Panc1 (cell line): ENCODE data around the gene MAGI2. TPM values are rescaled to one million over a fixed set of nuclear protein-coding genes. Genes with fewer than 3 reads are reported as not detected.
"Not testable (repeated sequence)": the region's sequence is repeated elsewhere in the genome, so short reads cannot be mapped to it uniquely, and the experiment has no call there.

Experiments
- ATAC-seq: fragments of 200-7000 bp; cut with Tn5 transposase; 2 replicates; pipeline ENCODE4 v1.9.1; 2020; ENCODE audit warnings: mild to moderate bottlenecking, moderate library complexity
- BruUV-seq: library from RNA; stranded (reverse); fragments of 400-500 nt; replicated peaks from 2 replicates; lab custom pipeline; 2021; lab: Mats Ljungman, UMichigan
- CTCF ChIA-PET: fragments of 300-600 bp; sonication (Branson Sonifier 250); formaldehyde crosslinking; loops from one replicate; lab custom pipeline; 2022; ENCODE audit warnings: antibody characterized with exemption; lab: Charles Lee
- POLR2A ChIA-PET: fragments of 300-600 bp; sonication (Branson Sonifier 250); formaldehyde crosslinking; loops from one replicate; lab custom pipeline; 2022; ENCODE audit warnings: antibody characterized with exemption; lab: Charles Lee
- DNase-seq: peaks from one replicate; pipeline ENCODE4 v3.0.0-alpha.2; 2010; ENCODE audit warnings: low read depth, low spot score
- H3K27ac ChIP-seq: 2 replicates; pipeline ENCODE4 v1.5.1; 2011; ENCODE audit warnings: mild to moderate bottlenecking, low read length, inconsistent platforms
- H3K27me3 ChIP-seq: fragments of 200-500 bp; sonication (Bioruptor generic); 2 replicates; pipeline ENCODE4 v1.6.0; 2014; ENCODE audit warnings: low read length, inconsistent platforms; ENCODE audit not compliant: control insufficient read depth, insufficient read depth
- H3K36me3 ChIP-seq: fragments of 200-500 bp; sonication (Bioruptor generic); 2 replicates; pipeline ENCODE4 v1.5.1; 2014; ENCODE audit warnings: inconsistent platforms, mild to moderate bottlenecking, low read length, moderate library complexity; ENCODE audit not compliant: control insufficient read depth, insufficient read depth
- H3K4me1 ChIP-seq: 2 replicates; pipeline ENCODE4 v1.5.1; 2011; ENCODE audit warnings: inconsistent platforms, mild to moderate bottlenecking, low read length, moderate library complexity; ENCODE audit not compliant: control insufficient read depth, insufficient read depth
- H3K4me3 ChIP-seq, 2 experiments: 2 replicates each; pipeline ENCODE4 v1.5.1; 2011 to 2012; ENCODE audit warnings: low read depth in 2 of 2, low read length in 2 of 2, mild to moderate bottlenecking in 2 of 2, inconsistent platforms in 1 of 2, moderate library complexity in 1 of 2
- H3K9me3 ChIP-seq: fragments of 200-500 bp; sonication (Bioruptor generic); 2 replicates; pipeline ENCODE4 v1.5.1; 2014; ENCODE audit warnings: low read depth, mild to moderate bottlenecking, inconsistent platforms, low read length, moderate library complexity; ENCODE audit not compliant: control insufficient read depth, insufficient read depth
- CTCF ChIP-seq: fragments of 450-650 bp; IDR thresholded peaks from 2 replicates; pipeline ENCODE4 v1.5.1; 2017; ENCODE audit warnings: mild to moderate bottlenecking
- POLR2AphosphoS5 ChIP-seq: IDR thresholded peaks from 2 replicates; pipeline ENCODE4 v1.6.1; 2012; ENCODE audit warnings: mild to moderate bottlenecking, low read depth, low read length, moderate library complexity
- REST ChIP-seq, 2 experiments: IDR thresholded peaks; 2 replicates each; pipeline ENCODE4 v1.6.1; 2011 to 2012; ENCODE audit warnings: low read depth in 2 of 2, control low read depth in 1 of 2, low read length in 1 of 2, mild to moderate bottlenecking in 1 of 2, moderate library complexity in 1 of 2; ENCODE audit not compliant: insufficient read depth in 1 of 2
- SIN3A ChIP-seq: IDR thresholded peaks from 2 replicates; pipeline ENCODE4 v1.6.1; 2012; ENCODE audit warnings: low read depth, mild to moderate bottlenecking, low read length, moderate library complexity, borderline replicate concordance; ENCODE audit not compliant: insufficient read depth
- TCF7L2 ChIP-seq: IDR thresholded peaks from 2 replicates; pipeline ENCODE4 v1.6.1; 2011; ENCODE audit warnings: mild to moderate bottlenecking, low read depth, low read length, inconsistent platforms
- in situ Hi-C: cut with HindIII; loops from 2 replicates; pipeline ENCODE4 v1.10.0; 2016; ENCODE audit warnings: low sequenced_read_pairs, low pct_unique_long_range_greater_than_20kb
- intact Hi-C: fragments of 100-400 bp; cut with micrococcal nuclease; formaldehyde crosslinking; loops from one replicate; pipeline ENCODE4 v1.10.0; 2022; ENCODE audit not compliant: unreplicated experiment
- total RNA-seq: library from RNA; stranded (reverse); gene quantifications from one replicate; pipeline ENCODE4 v1.2.1, GENCODE V29; 2021; ENCODE audit not compliant: unreplicated experiment

The MAGI2 gene
- total RNA-seq, 1 experiment from 2014 or later, result 5.4 TPM

DNA sequence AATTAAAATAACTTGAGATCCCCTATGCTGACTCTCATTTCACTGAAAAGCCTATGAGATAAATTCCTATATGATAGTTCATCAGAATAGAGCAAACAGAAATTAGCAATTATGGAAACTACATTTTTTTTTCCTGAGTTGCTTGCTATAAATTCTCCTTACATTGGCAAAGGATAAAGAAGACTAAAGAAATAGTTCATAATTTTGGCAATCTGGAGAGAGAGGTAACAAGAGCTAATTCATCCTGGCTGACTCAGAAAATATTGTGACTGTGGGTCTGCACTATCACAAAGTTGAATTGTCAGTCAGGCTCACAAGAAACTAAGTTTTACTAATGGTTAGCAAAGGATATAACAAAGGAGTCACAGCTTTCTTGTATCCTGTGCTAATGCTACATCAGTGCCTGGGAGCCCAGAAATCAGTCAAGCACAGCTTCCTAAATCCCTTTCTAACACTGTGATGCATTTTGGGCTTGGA lies 483.0 kb downstream of the MAGI2 start:
- ChIA-PET POLR2A (interaction anchor here (0.6 kb wide), 1 partner anchor 21 kb away, joined by 3 read pairs; no protein-coding TSS in a partner anchor), CTCF (no interaction called here)

DNA sequence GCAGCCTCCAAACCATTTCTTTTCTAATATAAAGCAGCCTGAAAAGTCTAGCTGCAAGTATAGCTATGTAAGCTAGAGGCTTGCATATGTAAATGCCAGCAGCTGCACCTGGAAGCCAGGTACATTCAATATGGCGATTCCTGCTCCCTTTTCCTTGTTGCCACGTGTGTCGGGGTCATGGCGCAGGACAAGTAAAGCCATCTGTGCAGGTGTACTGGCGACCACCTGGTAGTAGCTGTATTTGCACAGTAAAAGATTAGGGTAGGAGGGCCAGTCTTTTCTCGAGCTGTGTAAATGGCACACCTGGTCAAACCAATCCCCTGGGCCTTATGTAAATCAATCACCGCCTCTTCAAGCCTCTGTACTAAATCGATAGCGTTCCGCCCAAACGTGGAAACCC lies 484.5 kb downstream of the MAGI2 start:
- Histone ChIP-seq H3K4me1 (no peaks in the 10 kb centered on the region; the same call in 1 of the 2 replicates), H3K27ac (no peak overlapping the region), H3K9me3 (no peaks in the 10 kb centered on the region), H3K4me3 (no peak overlapping the region), H3K36me3 (no peaks in the 10 kb centered on the region), H3K27me3 (no peaks in the 10 kb centered on the region)
- intact Hi-C loops (no loop called here), in situ Hi-C loops (no loop called here)
- CTCF ChIA-PET, result interaction anchor here (0.7 kb wide), 1 partner anchor 304 kb away, joined by 4 read pairs; no protein-coding TSS in a partner anchor
- DNase-seq (no peak), ATAC-seq (no peak)
- TF ChIP-seq POLR2AphosphoS5, result no peak
- TF ChIP-seq SIN3A, result no peak
- TF ChIP-seq CTCF, result no peak
- no peak for TF ChIP-seq TCF7L2
- no peak for TF ChIP-seq REST (IDR thresholded peaks at IDR 0.05; ENCODE audit: insufficient read depth in 1 of 2, low read depth in 2 of 2, low read length in 1 of 2)
- no TSS peak for BruUV-seq
- POLR2A ChIA-PET, result no interaction called here

More for the DNA sequence above, 483.0 kb downstream of the MAGI2 start:
- ATAC-seq (no peak), DNase-seq (peak; percentile 13)
- intact Hi-C loops (no loop called here), in situ Hi-C loops (no loop called here)
- H3K27me3 ChIP-seq, result no peaks in the 10 kb centered on the region
- no peak overlapping the region for H3K4me3 ChIP-seq
- H3K27ac ChIP-seq, result no peak overlapping the region
- no peaks in the 10 kb centered on the region for H3K4me1 ChIP-seq
- H3K36me3 ChIP-seq, result no peaks in the 10 kb centered on the region
- no TSS peak for BruUV-seq
- TF ChIP-seq SIN3A (no peak), POLR2AphosphoS5 (no peak), REST (IDR thresholded peaks at IDR 0.05; ENCODE audit: insufficient read depth in 1 of 2, low read depth in 2 of 2, low read length in 1 of 2) (no peak), CTCF (no peak), TCF7L2 (no peak)
- H3K9me3 ChIP-seq, result no peaks in the 10 kb centered on the region

- in situ Hi-C loops, result not testable (repeated sequence)
Observed at GRCh38 chr7:78967561-78967960, 485.9 kb downstream of the MAGI2 start.

More at GRCh38 chr7:78967561-78967960, 485.9 kb downstream of the MAGI2 start:
- H3K9me3 ChIP-seq, H3K4me3 ChIP-seq, intact Hi-C loops, DNase-seq, H3K36me3 ChIP-seq, POLR2A ChIA-PET, BruUV-seq, H3K27me3 ChIP-seq, H3K27ac ChIP-seq, CTCF ChIA-PET, H3K4me1 ChIP-seq, ATAC-seq: not testable (repeated sequence)
